Stomach smooth muscle (tissue), 2 donors: ENCODE results near the gene FEM1C.

Experiments
- H3K27ac ChIP-seq: one replicate; pipeline ENCODE4 v1.7.0; 2013; ENCODE audit warnings: mild to moderate bottlenecking, low read length, inconsistent platforms
- H3K27me3 ChIP-seq, 2 donors: one replicate each; pipeline ENCODE4 v1.7.0; 2013; ENCODE audit warnings: low read length in 2 of 2; ENCODE audit not compliant: insufficient read depth in 2 of 2, control insufficient read depth in 1 of 2
- H3K36me3 ChIP-seq, 2 donors: one replicate each; pipeline ENCODE4 v1.7.0; 2013; ENCODE audit warnings: low read length in 2 of 2; ENCODE audit not compliant: control insufficient read depth in 2 of 2, insufficient read depth in 2 of 2
- H3K4me1 ChIP-seq: one replicate; pipeline ENCODE4 v1.7.0; 2013; ENCODE audit warnings: low read length; ENCODE audit not compliant: control insufficient read depth, insufficient read depth
- H3K4me3 ChIP-seq, 2 donors: one replicate each; pipeline ENCODE4 v1.7.0; 2013; ENCODE audit warnings: low read length in 2 of 2
- H3K9ac ChIP-seq, 2 donors: one replicate each; pipeline ENCODE4 v1.7.0; 2013; ENCODE audit warnings: low read length in 2 of 2, mild to moderate bottlenecking in 1 of 2
- H3K9me3 ChIP-seq, 2 donors: one replicate each; pipeline ENCODE4 v1.7.0; 2013; ENCODE audit warnings: low read length in 2 of 2; ENCODE audit not compliant: control insufficient read depth in 2 of 2
- donor health status: healthy.
- donor health status: Pancreatic carcinoma.

The FEM1C gene

DNA sequence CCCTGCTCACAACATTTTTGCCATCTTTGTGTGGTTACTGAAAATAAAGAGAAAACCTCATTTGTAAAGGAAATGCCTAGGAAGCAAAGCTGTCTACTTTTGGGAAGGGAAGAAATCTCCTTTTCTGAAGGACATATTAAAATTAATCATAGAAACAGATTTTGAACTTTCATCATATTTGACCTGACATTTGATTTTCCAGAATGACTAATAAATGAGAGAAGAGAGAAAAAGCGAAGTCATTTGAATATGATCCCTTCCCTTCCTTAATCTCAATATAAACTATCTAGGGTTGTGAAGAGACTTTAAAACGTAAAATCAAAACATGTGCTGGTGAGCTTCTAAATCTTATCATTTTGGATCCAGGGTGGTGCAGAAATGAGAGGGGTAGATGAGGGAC is 66.3 kb downstream of the FEM1C start:
- Histone ChIP-seq H3K4me1 (no peaks in the 10 kb centered on the region), H3K9me3 (no peaks in the 10 kb centered on the region), H3K27me3 (no peaks in the 10 kb centered on the region), H3K27ac (no peak overlapping the region), H3K9ac (no peak overlapping the region), H3K4me3 (no peak overlapping the region), H3K36me3 (no peaks in the 10 kb centered on the region)

DNA sequence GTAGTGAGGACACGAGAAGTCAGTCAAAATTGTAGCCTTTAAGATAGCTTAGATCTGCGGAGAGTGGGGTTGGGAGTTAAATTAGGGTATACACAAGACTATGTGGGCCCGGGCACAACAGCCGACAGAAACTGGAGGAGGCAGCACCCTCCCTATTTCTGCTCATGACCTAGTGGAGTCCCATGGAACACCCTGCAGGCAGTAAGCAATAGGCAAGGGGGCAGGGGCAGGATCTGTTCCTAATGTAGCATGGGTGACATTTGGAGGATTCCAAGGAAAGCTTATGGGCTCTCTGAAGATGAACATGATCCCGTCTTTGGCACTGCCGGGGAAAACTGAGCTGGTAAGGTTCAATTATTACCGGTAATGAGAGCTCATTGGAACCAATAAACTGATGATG is 67.0 kb downstream of the FEM1C start:
- Histone ChIP-seq H3K27me3 (no peaks in the 10 kb centered on the region), H3K9ac (no peak overlapping the region), H3K36me3 (no peaks in the 10 kb centered on the region), H3K27ac (no peak overlapping the region), H3K4me1 (peaks cover under 1% of the 10 kb centered on the region), H3K4me3 (no peak overlapping the region), H3K9me3 (no peaks in the 10 kb centered on the region)

DNA sequence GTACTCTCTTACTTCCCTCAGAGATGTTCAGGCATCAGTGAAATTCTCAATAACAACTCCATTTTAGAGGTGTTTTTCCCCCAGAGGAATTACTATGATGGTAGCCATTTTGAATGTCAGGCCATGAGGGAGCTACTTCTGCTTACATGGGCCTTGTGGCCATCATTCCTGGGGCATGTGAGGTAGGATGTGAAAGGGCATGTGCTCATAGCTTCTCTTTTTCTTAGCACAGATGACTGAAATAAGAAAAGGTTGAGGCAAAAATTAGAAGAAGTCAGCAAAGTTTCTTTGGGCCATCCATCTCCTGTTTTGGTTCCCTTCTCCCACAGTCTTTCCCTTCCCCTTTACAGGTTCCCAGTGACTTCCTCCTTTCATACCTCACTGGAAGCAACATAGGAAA is 68.8 kb downstream of the FEM1C start:
- H3K27ac ChIP-seq: no peak overlapping the region
- H3K4me1 ChIP-seq: peaks cover 6% of the 10 kb centered on the region
- H3K9me3 ChIP-seq: no peaks in the 10 kb centered on the region
- H3K4me3 ChIP-seq: no peak overlapping the region
- H3K9ac ChIP-seq: no peak overlapping the region
- no peaks in the 10 kb centered on the region for H3K27me3 ChIP-seq
- H3K36me3 ChIP-seq: no peaks in the 10 kb centered on the region

DNA sequence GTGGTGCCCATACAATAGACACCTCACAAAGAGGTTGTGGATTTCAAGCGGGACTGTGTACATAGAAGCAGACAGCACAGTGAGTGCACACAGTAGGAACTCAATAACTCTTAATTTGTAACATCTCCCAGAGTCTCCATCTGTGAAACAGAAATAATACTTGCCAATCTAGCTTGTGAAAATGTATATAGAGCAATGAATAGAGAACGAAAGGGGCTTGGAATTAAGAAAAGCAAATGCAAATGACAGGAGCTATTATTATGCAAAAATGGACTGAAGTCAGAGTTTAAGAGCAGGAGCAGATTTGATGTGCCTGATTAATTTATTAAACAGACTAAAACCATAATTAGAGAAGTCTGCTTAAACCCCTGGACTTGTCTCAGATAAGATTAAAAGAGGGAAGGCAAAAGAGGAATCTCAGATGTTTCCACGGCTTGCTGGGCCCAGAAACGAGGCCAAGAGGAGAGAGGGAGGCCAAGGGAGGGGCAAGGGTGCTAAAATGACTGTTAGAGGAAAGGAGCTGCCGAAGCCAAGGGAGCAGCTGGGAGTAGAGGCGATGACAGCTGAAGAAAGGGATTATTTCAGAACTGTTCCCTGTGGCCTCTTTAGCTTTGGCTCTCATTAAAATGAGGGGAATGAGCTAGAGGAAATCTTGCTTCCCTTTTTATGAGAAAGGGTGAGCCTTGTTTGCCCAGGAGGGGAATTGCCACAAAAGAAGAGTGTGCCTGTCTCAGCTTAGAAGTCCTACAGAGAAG is 72.1 kb downstream of the FEM1C start:
- peaks cover 6% of the 10 kb centered on the region for H3K4me1 ChIP-seq
- no peak overlapping the region for H3K9ac ChIP-seq
- no peaks in the 10 kb centered on the region for H3K9me3 ChIP-seq
- no peaks in the 10 kb centered on the region for H3K27me3 ChIP-seq
- H3K36me3 ChIP-seq: no peaks in the 10 kb centered on the region
- no peak overlapping the region for H3K4me3 ChIP-seq
- H3K27ac ChIP-seq: peak overlapping the region; percentile 31

DNA sequence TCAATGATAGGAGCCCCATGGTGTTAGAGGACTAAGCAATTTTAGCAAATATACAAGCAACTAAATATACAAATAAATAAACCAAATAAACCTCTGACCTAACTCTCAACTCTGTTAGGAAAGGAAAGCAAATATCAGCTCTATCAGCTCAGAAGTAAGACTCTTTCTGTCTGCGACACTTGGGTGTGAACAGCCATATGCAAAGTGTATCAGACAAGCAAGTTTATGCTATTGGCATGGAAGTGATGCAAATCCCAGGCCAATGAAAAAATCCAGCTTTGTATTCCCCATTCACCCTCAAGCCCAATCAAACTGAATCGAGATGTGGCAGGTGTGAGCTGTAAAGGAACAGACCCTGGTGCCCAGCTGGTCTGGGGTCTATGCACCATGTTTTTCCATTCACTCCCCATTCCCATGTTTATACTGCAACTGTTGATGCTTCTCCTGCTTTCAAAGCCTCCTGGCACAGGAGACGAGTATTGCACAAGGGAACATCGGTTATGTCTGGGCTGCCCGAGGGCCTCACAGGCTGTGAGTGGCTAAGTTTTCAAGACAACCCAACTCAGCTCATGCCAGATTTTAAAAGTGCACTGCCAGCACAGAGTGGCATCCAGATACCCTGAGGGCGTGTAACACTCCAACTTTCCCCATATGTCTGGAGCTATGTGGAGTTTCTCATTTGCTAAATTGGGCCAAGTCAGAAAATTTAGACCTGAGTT is 73.1 kb downstream of the FEM1C start:
- Histone ChIP-seq H3K27me3 (no peaks in the 10 kb centered on the region), H3K9ac (no peak overlapping the region), H3K36me3 (no peaks in the 10 kb centered on the region), H3K27ac (no peak overlapping the region), H3K4me3 (no peak overlapping the region), H3K4me1 (peaks cover 6% of the 10 kb centered on the region), H3K9me3 (no peaks in the 10 kb centered on the region)

DNA sequence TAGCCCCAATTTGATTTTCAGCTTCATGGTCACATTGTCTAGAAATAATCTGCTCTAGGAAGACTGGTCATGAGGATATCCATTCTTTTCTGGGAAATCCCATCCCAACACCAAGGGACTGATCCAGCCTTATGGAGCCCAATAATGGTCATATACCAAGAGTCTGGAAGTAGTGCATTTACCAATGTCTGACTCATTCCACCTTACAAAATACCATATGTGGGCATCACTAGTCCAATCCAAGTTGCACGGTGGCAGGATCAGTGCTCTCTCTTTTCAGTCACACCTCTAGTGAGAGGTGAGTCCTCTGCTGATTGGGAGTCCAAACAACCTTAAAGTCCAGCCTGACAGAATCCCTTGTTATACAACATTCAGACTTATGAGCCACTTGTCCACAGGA is 73.7 kb downstream of the FEM1C start:
- H3K9ac ChIP-seq: no peak overlapping the region
- no peaks in the 10 kb centered on the region for H3K36me3 ChIP-seq
- H3K9me3 ChIP-seq: no peaks in the 10 kb centered on the region
- H3K27ac ChIP-seq: no peak overlapping the region
- no peaks in the 10 kb centered on the region for H3K27me3 ChIP-seq
- H3K4me1 ChIP-seq: peaks cover 6% of the 10 kb centered on the region
- no peak overlapping the region for H3K4me3 ChIP-seq
